HEK293 (cell line): ENCODE results near the gene MSANTD3.

Experiments
- CTCF ChIA-PET: fragments of 350-600 bp; formaldehyde crosslinking; extraction: SDS; loops from one replicate; lab custom pipeline; 2021; ENCODE audit warnings: antibody characterized with exemption; lab: Yijun Ruan, JAX
- POLR2A ChIA-PET: fragments of 300-600 bp; formaldehyde crosslinking; extraction: SDS; loops from one replicate; lab custom pipeline; 2020; ENCODE audit warnings: antibody characterized with exemption, inconsistent platforms; lab: Yijun Ruan, JAX
- H3K27ac ChIP-seq: fragments of 200-500 bp; sonication (Bioruptor generic); 2 replicates; pipeline ENCODE4 v1.5.1; 2014; ENCODE audit warnings: low read depth, low read length, control low read depth, inconsistent platforms; ENCODE audit errors: extremely low read depth
- H3K36me3 ChIP-seq, 2 experiments: fragments of 200-500 bp in 1 of 2; sonication (Bioruptor generic) in 1 of 2; 1 replicate in 1 of 2; 2 replicates in 1 of 2; pipeline ENCODE4 v1.5.1; 2014 to 2017; ENCODE audit warnings: inconsistent platforms in 2 of 2, low read length in 2 of 2; ENCODE audit not compliant: control insufficient read depth in 2 of 2, insufficient read depth in 1 of 2
- H3K4me1 ChIP-seq: fragments of 200-500 bp; sonication (Bioruptor generic); 2 replicates; pipeline ENCODE4 v1.5.1; 2014; ENCODE audit warnings: mild to moderate bottlenecking, low read length, inconsistent platforms; ENCODE audit not compliant: control insufficient read depth, insufficient read depth
- H3K4me3 ChIP-seq: 2 replicates; pipeline ENCODE4 v1.5.1; 2011; ENCODE audit warnings: low read depth, mild to moderate bottlenecking, control low read depth, low read length, moderate library complexity
- H3K9me3 ChIP-seq: fragments of 200-500 bp; sonication (Bioruptor generic); 2 replicates; pipeline ENCODE4 v1.5.1; 2014; ENCODE audit warnings: low read depth, low read length, inconsistent platforms; ENCODE audit not compliant: control insufficient read depth, insufficient read depth
- GLIS1 ChIP-seq: fragments of 450-650 bp; formaldehyde crosslinking; IDR thresholded peaks from 2 replicates; pipeline ENCODE4 v1.5.1; 2016; ENCODE audit warnings: missing biosample characterization, missing genetic modification characterization
- KLF10 ChIP-seq: fragments of 450-650 bp; IDR thresholded peaks from 2 replicates; pipeline ENCODE4 v1.5.1; 2018; ENCODE audit warnings: missing biosample characterization, mild to moderate bottlenecking, missing genetic modification characterization
- PRDM2 ChIP-seq: fragments of 450-650 bp; formaldehyde crosslinking; IDR thresholded peaks from 2 replicates; pipeline ENCODE4 v1.5.1; 2016; ENCODE audit warnings: missing biosample characterization, missing genetic modification characterization, borderline replicate concordance
- ZBTB11 ChIP-seq: fragments of 450-650 bp; formaldehyde crosslinking; conservative IDR thresholded peaks from 2 replicates; pipeline ENCODE4 v1.5.1; 2016; ENCODE audit warnings: low read depth, missing biosample characterization, missing genetic modification characterization
- ZFP3 ChIP-seq: fragments of 450-650 bp; formaldehyde crosslinking; IDR thresholded peaks from 2 replicates; pipeline ENCODE4 v1.5.1; 2016; ENCODE audit warnings: low read depth, missing biosample characterization, missing genetic modification characterization
- ZNF112 ChIP-seq: fragments of 450-650 bp; formaldehyde crosslinking; IDR thresholded peaks from 2 replicates; pipeline ENCODE4 v1.5.0; 2017; ENCODE audit warnings: missing biosample characterization, missing genetic modification characterization
- ZNF146 ChIP-seq: fragments of 450-650 bp; formaldehyde crosslinking; IDR thresholded peaks from 2 replicates; pipeline ENCODE4 v1.5.1; 2016; ENCODE audit warnings: missing biosample characterization, missing genetic modification characterization
- ZNF175 ChIP-seq: fragments of 450-650 bp; formaldehyde crosslinking; IDR thresholded peaks from 2 replicates; pipeline ENCODE4 v1.5.1; 2016; ENCODE audit warnings: missing biosample characterization, missing genetic modification characterization
- ZNF223 ChIP-seq: fragments of 450-650 bp; formaldehyde crosslinking; IDR thresholded peaks from 2 replicates; pipeline ENCODE4 v1.5.1; 2016; ENCODE audit warnings: missing biosample characterization, missing genetic modification characterization
- ZNF292 ChIP-seq: fragments of 450-650 bp; formaldehyde crosslinking; IDR thresholded peaks from 2 replicates; pipeline ENCODE4 v1.5.1; 2016; ENCODE audit warnings: low read depth, missing biosample characterization, missing genetic modification characterization, borderline replicate concordance
- ZNF48 ChIP-seq: fragments of 450-650 bp; formaldehyde crosslinking; IDR thresholded peaks from 2 replicates; pipeline ENCODE4 v1.5.1; 2016; ENCODE audit warnings: missing biosample characterization, missing genetic modification characterization
- ZNF658 ChIP-seq: fragments of 450-650 bp; formaldehyde crosslinking; IDR thresholded peaks from 2 replicates; pipeline ENCODE4; 2016; ENCODE audit warnings: missing biosample characterization, missing genetic modification characterization
- ZNF670 ChIP-seq: fragments of 450-650 bp; formaldehyde crosslinking; IDR thresholded peaks from 2 replicates; pipeline ENCODE4 v1.5.1; 2016; ENCODE audit warnings: missing biosample characterization, missing genetic modification characterization, low read depth
- ZNF707 ChIP-seq: fragments of 450-650 bp; formaldehyde crosslinking; IDR thresholded peaks from 2 replicates; pipeline ENCODE4 v1.5.1; 2016; ENCODE audit warnings: missing biosample characterization, missing genetic modification characterization
- TF ChIP-seq, protein P1 (sequence below): fragments of 450-650 bp; formaldehyde crosslinking; optimal IDR thresholded peaks from 2 replicates; pipeline ENCODE3; 2016; ENCODE audit warnings: missing biosample characterization, mild to moderate bottlenecking, missing genetic modification characterization

The MSANTD3 gene

DNA sequence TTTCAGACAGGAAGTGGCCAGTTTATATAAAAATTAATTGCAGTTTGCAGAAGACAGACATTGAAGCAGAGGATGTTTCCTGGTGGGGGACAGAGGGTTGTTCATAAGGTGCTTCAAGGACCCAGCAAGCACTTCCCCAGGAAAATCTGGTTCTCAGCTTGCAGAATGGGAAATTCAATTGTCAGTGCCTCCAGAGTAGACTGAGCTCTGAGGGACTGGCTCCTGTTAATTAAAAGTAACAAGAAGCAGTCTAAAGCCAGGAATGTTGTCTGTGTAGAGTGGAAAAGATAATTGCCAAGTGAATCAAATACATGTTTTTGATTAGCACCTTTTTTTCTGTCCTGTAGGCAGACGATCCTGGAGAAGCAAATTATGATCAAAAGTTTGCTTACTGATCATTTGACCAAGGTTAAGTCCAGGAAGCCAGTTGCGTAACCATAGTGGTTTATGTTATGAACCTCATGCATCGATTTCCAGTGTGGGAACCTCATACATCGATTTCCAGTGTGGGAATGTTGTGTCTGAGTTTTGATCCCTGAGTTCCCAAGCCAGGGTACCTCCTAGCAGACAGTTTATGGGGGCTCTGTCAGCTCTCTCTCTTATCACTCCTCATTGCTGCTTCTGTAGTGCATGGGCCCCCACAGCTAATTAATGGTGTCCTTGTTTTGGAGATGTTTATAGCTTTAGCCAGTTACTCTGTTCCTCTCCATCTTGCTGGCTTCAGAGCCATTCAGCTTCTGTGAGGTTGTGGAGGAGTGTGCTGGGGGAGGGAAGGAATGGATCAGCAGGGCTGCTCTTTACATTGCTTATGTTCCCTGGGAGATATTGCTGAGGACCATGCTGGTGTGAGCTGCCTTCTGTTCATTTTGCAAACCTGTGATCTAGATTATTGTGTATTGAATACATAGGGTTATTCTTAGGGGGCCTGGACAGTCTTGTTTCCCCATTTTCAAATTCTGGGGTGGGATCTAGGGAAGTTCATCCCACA is 17.1 kb downstream of the MSANTD3 start:
- no peaks in the 10 kb centered on the region for H3K9me3 ChIP-seq
- peaks cover 3 to 33% of the 10 kb centered on the region in 2 experiments; a peak in 1 of 3 replicates for H3K36me3 ChIP-seq
- CTCF ChIA-PET: no interaction called here
- no peak for TF ChIP-seq ZNF112 (tag by site-specific recombination)
- TF ChIP-seq GLIS1 (tag by site-specific recombination): no peak
- no peak for TF ChIP-seq KLF10 (tag by site-specific recombination)
- no peak for TF ChIP-seq ZNF707 (tag by site-specific recombination)
- no peak for TF ChIP-seq ZNF175 (tag by site-specific recombination)
- no peak for TF ChIP-seq ZNF223 (tag by site-specific recombination)
- TF ChIP-seq ZFP3 (tag by site-specific recombination): no peak
- TF ChIP-seq, protein P1, sequence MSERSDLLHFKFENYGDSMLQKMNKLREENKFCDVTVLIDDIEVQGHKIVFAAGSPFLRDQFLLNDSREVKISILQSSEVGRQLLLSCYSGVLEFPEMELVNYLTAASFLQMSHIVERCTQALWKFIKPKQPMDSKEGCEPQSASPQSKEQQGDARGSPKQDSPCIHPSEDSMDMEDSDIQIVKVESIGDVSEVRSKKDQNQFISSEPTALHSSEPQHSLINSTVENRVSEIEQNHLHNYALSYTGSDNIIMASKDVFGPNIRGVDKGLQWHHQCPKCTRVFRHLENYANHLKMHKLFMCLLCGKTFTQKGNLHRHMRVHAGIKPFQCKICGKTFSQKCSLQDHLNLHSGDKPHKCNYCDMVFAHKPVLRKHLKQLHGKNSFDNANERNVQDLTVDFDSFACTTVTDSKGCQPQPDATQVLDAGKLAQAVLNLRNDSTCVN (tag by site-specific recombination): no peak
- no peak for TF ChIP-seq ZNF292 (tag by site-specific recombination)
- no peak for TF ChIP-seq ZNF48 (tag by site-specific recombination)
- no peak for TF ChIP-seq ZNF146 (tag by site-specific recombination)
- TF ChIP-seq PRDM2 (tag by site-specific recombination): no peak
- no peak for TF ChIP-seq ZNF670 (tag by site-specific recombination)
- no peak for TF ChIP-seq ZBTB11
- no peak for TF ChIP-seq ZNF658 (tag by site-specific recombination)
- POLR2A ChIA-PET: no interaction called here
- H3K4me3 ChIP-seq: no peak overlapping the region
- H3K4me1 ChIP-seq: no peaks in the 10 kb centered on the region
- no peak overlapping the region for H3K27ac ChIP-seq
